ENCODE measurements around the gene EIF1.
"Not testable (repeated sequence)": the region's sequence is repeated elsewhere in the genome, so short reads cannot be mapped to it uniquely, and the experiment has no call there.

Gene EIF1

DNA sequence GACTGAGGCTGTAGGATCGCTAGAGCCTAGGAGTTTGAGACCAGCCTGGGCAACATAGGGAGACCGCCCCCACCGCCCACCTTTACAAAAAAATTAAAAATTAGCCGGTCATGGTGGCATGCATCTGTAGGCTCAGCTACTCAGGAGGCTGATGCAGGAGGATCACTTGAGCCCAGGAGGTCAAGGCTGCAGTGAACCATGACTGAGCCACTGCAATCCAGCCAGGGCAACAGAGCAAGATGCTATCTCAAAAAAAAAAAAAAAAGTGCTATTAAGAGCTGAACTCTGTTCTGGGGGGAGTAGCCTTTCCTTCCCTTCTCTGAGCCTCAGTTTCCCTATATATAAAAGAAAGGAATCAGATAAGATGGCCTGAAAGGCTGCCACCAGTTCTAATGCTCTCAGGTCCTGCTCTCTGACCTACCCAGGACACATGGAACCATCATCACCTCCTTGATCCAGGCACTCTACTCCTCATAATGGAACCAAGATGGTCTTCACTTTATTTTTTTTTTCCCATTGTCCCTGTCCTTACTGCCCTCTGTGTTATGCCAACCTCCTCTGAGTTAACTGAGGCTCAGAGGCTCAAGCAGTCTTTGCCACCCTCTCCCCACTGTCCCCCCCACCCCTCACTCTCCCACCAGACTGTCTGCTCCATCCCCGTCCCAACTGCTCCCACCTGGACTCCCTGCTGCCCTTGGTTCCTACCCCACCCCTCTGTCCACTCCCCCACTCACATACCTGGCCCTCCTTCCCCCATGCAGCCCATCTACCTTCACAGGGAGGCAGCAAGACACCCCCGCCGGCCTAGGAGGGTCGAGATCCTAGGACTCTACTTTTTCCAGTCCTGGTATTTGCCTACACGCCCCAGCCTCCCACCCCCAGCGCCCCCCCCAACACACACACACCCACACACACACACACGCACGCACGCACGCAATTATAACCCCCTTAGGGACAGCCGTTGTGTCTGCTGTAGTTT is 23.8 kb upstream of the EIF1 start:
- TF ChIP-seq, protein P1, sequence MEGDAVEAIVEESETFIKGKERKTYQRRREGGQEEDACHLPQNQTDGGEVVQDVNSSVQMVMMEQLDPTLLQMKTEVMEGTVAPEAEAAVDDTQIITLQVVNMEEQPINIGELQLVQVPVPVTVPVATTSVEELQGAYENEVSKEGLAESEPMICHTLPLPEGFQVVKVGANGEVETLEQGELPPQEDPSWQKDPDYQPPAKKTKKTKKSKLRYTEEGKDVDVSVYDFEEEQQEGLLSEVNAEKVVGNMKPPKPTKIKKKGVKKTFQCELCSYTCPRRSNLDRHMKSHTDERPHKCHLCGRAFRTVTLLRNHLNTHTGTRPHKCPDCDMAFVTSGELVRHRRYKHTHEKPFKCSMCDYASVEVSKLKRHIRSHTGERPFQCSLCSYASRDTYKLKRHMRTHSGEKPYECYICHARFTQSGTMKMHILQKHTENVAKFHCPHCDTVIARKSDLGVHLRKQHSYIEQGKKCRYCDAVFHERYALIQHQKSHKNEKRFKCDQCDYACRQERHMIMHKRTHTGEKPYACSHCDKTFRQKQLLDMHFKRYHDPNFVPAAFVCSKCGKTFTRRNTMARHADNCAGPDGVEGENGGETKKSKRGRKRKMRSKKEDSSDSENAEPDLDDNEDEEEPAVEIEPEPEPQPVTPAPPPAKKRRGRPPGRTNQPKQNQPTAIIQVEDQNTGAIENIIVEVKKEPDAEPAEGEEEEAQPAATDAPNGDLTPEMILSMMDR (IDR thresholded peaks at IDR 0.05), result no peak
- Histone ChIP-seq H3K27ac (peak overlapping the region in 1 of 2 donors; percentile 76), H3K4me3 (peak overlapping the region; percentile 73)
- DNase-seq (ENCODE audit: low spot score), result no peak

DNA sequence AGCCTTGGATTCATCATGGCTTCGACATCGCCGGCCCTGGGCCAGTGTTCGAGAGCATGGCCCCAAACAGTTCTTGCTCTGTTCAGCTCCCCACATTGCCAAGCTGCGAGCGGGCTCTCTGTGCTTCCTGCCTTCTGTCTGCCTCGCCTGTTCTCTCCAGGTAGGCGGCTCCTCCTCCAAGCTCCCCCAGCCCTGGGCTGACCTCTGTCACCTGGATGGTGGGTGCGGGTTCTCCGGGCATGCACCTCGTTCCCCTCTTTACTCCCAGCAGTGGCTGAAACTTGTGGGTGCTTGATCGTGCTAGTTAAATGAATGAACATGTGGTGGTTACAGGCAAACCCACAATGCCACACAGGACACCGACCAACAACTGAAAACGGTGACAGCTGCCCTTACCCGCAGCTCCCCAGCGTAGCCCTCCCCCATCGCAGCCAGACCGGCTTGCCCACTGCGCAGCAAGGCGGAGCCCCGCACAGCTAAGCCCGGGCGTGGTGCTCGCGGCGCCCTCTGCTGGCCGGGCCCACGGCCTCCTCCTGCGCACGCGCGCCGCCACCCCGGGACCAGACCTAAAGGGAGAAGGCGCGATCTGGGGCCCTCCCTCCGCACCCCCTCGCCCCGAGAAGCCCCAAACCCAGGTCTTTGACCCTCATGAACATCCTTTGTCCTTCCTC is 23.0 kb upstream of the EIF1 start:
- peak; percentile 90 for DNase-seq (ENCODE audit: low spot score)
- Histone ChIP-seq H3K4me3 (peak overlapping the region; percentile 73), H3K27ac (peak overlapping the region; percentile 45 to 76)
- TF ChIP-seq, protein P1 (IDR thresholded peaks at IDR 0.05), result peak; percentile 86

DNA sequence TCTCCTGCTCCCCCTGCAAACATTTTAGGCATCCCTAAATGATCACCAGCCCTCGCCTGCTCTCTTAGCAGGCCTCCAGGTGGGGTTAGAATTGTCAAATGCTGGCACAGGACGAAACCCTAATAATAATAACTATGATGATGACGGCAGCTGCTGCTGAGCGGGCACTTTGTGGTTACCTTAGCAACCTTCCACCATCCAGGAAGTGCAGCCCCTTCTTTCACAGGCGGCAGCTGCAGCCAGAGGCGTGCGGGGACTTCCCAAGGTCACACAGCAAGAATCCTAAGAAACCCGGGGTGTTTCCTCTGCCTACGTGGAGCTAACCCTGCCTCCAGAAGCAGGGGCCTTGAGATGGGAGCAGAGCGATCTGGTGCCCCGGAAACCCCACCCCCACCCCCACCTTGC is 22.4 kb upstream of the EIF1 start:
- no peak for DNase-seq (ENCODE audit: low spot score)
- TF ChIP-seq, protein P1 (IDR thresholded peaks at IDR 0.05), result no peak
- Histone ChIP-seq H3K27ac (peak overlapping the region; percentile 45 to 76), H3K4me3 (peak overlapping the region; percentile 73)

DNA sequence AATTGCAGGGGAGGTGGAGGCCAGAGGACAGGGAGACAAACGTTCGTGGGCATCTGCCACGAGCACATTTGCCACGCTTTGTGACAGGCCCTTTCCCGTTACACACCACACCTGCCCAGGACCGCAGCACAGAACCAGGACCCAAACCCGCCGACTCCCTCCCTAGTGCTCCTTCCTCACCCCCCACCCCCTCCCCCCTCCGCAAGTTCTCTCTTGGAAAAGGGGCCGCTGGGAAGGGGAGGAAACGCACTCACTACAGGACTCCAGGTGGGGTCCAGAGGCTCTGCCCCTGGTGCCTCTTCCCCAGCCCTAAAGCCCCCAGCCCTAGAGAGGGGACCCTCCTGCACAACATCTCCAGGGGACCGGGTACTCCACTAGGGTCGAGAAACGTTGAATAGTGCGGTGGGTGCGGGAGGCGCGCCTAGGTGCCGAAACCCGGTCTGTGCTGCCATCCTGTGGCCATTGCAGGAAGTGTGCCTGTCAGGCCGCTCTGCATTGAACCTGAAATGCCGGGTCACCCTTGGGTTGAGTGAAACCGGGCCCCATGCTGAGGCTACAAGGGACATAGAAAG is 21.9 kb upstream of the EIF1 start:
- TF ChIP-seq, protein P1 (IDR thresholded peaks at IDR 0.05), result peak; percentile 98
- H3K4me3 ChIP-seq, result peak overlapping the region; percentile 73
- peak; percentile 87 for DNase-seq (ENCODE audit: low spot score)
- peak overlapping the region; percentile 45 to 76 for H3K27ac ChIP-seq

DNA sequence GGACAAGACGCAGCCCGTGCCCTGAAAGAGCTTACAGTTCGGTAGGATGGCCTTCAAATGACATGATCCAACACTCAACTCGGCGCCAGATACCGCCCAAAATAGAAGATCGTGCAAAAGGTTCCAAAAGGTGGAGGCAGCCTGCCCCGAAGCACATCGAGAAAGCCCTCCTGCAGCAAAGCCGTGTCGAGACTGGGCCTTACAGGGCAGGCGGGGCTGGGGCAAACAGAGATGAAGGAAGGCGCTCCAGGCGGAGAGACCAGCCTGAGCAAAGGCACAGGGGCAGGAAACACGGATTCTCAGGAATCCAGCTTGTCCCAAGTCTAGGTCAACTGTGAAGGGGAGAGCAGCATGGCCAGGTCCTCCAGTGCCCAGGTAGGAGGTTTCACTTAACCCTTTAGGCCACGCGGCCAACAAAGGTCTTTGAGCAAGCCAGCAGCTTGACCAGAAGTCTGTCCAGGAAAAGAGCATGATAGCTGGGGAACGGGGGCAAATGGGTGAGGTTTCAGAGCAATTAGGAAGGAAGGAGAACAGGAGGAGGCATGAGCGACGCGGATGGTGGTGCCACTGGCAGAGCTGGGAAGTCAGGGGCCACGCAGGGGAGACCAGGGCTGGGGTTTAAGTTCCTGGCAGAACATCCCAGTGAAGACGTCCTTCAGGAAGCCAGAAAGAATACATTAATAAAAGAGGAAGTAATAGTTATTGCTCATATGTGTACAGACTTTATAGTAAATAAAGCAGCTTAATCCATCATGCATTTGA is 21.2 kb upstream of the EIF1 start:
- Histone ChIP-seq H3K4me3 (peak overlapping the region; percentile 73), H3K27ac (peak overlapping the region; percentile 45 to 76)
- DNase-seq (ENCODE audit: low spot score), result peak; percentile 72
- TF ChIP-seq, protein P1 (IDR thresholded peaks at IDR 0.05), result peak; percentile 9

DNA sequence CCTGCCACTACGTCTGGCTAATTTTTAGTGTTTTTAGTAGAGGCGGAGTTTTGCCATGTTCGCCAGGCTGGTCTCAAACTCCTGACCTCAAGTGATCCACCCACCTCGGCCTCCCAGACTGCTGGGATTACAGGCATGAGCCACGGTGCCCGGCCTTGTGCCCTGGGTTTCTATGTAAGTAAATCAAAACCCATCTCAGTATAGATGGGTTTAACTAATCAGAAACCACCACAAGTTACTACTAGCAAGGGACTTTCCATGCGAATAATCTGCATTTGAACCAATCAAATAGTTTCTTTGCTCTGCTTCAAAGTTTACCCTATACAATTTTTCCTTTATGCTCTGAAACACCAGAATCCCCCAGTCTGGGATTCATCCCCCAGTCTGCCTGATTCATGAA is 16.5 kb upstream of the EIF1 start:
- TF ChIP-seq, protein P1 (IDR thresholded peaks at IDR 0.05), result no peak
- no peak for DNase-seq (ENCODE audit: low spot score)
- Histone ChIP-seq H3K27ac (no peak overlapping the region), H3K4me3 (no peak overlapping the region)

DNA sequence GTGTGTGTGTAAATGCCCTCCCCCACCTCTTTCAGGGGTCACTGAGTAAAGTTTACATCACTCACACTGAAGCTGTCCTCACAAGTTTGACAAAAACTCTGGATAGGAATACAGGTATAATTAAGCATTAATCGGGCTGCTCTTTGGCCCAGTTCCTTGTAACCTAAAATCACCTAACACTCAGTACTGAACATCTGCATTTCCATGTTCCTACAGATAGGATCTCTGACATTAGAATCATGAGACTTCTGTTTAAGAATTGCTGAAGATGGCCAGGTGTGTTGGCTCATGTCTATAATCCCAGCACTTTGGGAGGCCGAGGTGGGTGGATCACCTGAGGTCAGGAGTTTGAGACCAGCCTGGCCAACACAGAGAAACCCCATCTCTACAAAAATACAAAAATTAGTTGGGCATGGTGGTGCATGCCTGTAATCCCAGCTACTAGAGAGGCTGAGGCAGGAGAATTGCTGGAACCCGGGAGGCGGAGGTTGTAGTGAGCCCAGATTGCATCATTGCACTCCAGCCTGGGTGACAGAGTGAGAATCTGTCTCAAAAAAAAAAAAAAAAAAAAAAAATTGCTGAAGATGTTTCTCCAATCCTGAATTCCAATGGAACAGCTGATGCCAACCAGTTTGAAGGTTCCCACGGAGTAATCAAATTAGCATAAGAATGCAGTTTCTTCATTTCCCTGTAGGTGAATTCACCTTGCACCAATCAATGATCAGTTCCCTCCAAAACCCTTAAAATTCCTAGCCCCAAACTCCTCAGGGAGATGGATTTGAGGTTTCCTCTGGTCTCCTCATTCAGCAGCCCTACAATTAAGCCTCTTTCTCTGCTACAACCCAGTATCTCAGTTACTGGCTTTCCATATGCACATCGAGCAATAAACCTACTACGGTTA is 13.3 kb upstream of the EIF1 start:
- not testable (repeated sequence) for DNase-seq (ENCODE audit: low spot score); H3K27ac ChIP-seq

More for the DNA sequence above, 13.3 kb upstream of the EIF1 start:
- not testable (repeated sequence) for H3K4me3 ChIP-seq

Data from coronary artery (tissue), 2 donors.